OCI-LY3 (cell line): ENCODE measurements around the gene NUBPL.

Experiments
- EZH2phosphoT487 ChIP-seq: fragments of 200-600 bp; shearing (Covaris generic); IDR thresholded peaks from 2 replicates; pipeline ENCODE4 v1.6.1; 2018; ENCODE audit warnings: antibody characterized with exemption, mixed run types, low read depth
- TF ChIP-seq, protein P1 (sequence below): fragments of 200-600, 300-600 bp; sonication (generic); IDR thresholded peaks from 2 replicates; pipeline ENCODE4 v1.5.1; 2014; ENCODE audit warnings: antibody characterized with exemption, low read length, low read depth

DNA sequence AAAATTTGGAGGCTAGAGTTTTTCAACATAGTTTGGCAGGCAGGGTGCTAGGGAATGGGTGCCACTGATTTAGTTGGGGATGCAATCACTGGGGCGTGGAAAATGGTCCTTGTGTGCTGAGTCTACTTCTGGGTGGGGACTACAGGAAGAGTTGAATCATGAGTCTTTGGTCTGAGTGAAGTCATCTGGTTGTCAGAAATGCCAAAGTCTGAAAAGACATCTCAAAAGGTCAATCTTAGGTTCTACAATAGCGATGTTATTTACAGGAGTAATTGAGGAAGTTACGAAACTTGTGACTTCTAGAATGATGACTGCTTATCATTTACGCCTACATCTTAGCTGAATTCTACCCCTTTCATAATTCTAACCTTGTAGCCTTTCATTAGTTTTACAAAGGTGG is 209.1 kb downstream of the NUBPL start:
- TF ChIP-seq, protein P1, sequence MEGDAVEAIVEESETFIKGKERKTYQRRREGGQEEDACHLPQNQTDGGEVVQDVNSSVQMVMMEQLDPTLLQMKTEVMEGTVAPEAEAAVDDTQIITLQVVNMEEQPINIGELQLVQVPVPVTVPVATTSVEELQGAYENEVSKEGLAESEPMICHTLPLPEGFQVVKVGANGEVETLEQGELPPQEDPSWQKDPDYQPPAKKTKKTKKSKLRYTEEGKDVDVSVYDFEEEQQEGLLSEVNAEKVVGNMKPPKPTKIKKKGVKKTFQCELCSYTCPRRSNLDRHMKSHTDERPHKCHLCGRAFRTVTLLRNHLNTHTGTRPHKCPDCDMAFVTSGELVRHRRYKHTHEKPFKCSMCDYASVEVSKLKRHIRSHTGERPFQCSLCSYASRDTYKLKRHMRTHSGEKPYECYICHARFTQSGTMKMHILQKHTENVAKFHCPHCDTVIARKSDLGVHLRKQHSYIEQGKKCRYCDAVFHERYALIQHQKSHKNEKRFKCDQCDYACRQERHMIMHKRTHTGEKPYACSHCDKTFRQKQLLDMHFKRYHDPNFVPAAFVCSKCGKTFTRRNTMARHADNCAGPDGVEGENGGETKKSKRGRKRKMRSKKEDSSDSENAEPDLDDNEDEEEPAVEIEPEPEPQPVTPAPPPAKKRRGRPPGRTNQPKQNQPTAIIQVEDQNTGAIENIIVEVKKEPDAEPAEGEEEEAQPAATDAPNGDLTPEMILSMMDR = no peak
- TF ChIP-seq EZH2phosphoT487 = no peak
